ENCODE results near the gene HYAL4. TPM values are rescaled to one million over a fixed set of nuclear protein-coding genes. Genes with fewer than 3 reads are reported as not detected.
A peak's percentile ranks its signal among the peaks of the same experiment; 100 is the strongest.

HYAL4 gene
- total RNA-seq, 1 experiment from 2014 or later = not detected

DNA sequence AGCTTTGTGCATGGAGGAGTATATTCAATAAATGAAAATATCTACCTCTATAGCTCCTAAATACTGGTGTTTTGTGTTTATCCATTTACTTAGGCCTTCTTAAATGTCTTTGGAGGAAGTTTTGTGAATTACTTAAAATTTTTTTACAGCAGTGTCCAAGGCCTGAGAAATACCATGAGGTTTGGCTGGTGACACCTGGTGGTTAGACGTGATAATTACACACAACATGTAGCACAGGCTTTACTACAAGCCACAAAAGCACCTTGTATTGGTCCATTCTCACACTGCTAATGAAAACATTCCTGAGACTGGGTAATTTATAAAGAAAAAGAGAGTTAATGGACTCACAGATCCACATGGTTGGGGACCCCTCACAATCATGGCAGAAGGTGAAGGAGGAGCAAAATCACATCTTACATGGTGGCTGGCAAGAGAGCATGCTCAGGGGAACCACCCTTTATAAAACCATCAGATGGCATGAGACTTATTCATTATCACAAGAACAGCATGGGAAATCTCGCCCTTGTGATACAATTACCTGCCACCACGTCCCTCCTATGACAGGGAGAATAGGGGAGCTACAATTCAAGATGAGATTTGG is 20.6 kb downstream of the HYAL4 start:
- Histone ChIP-seq H3K79me2 (ENCODE audit: low read length) (no peaks in the 10 kb centered on the region), H3K4me1 (ENCODE audit: low read length) (no peaks in the 10 kb centered on the region), H3K9ac (ENCODE audit: low read length) (no peak overlapping the region), H3K9me3 (ENCODE audit: low read length) (no peaks in the 10 kb centered on the region), H3K27me3 (ENCODE audit: low read length) (no peaks in the 10 kb centered on the region), H2AFZ (ENCODE audit: low read length) (no peak overlapping the region), H3K4me2 (ENCODE audit: low read depth, low read length, poor library complexity, severe bottlenecking) (no peak overlapping the region), H3K27ac (ENCODE audit: low read length) (no peak overlapping the region), H3K36me3 (ENCODE audit: insufficient read depth, low read length) (no peaks in the 10 kb centered on the region), H4K20me1 (ENCODE audit: insufficient read depth, low read depth, low read length) (no peaks in the 10 kb centered on the region), H3K4me3 (ENCODE audit: low read length) (no peak overlapping the region), H3K9me2 (replicated peaks; ENCODE audit: insufficient read depth, low read length) (no peaks in the 10 kb centered on the region)
- peak; percentile 83 for DNase-seq

- Histone ChIP-seq H3K27ac (ENCODE audit: low read length) (no peak overlapping the region), H3K4me3 (ENCODE audit: low read length) (no peak overlapping the region), H3K4me2 (ENCODE audit: low read depth, low read length, poor library complexity, severe bottlenecking) (no peak overlapping the region), H3K9ac (ENCODE audit: low read length) (no peak overlapping the region), H4K20me1 (ENCODE audit: insufficient read depth, low read depth, low read length) (no peaks in the 10 kb centered on the region), H3K4me1 (ENCODE audit: low read length) (no peaks in the 10 kb centered on the region), H3K9me3 (ENCODE audit: low read length) (no peaks in the 10 kb centered on the region), H2AFZ (ENCODE audit: low read length) (no peak overlapping the region), H3K9me2 (replicated peaks; ENCODE audit: insufficient read depth, low read length) (no peaks in the 10 kb centered on the region), H3K79me2 (ENCODE audit: low read length) (no peaks in the 10 kb centered on the region), H3K27me3 (ENCODE audit: low read length) (no peaks in the 10 kb centered on the region), H3K36me3 (ENCODE audit: insufficient read depth, low read length) (no peaks in the 10 kb centered on the region)
- DNase-seq = no peak
Measured at GRCh38 chr7:123867225-123867624, 22.3 kb downstream of the HYAL4 start.

DNA sequence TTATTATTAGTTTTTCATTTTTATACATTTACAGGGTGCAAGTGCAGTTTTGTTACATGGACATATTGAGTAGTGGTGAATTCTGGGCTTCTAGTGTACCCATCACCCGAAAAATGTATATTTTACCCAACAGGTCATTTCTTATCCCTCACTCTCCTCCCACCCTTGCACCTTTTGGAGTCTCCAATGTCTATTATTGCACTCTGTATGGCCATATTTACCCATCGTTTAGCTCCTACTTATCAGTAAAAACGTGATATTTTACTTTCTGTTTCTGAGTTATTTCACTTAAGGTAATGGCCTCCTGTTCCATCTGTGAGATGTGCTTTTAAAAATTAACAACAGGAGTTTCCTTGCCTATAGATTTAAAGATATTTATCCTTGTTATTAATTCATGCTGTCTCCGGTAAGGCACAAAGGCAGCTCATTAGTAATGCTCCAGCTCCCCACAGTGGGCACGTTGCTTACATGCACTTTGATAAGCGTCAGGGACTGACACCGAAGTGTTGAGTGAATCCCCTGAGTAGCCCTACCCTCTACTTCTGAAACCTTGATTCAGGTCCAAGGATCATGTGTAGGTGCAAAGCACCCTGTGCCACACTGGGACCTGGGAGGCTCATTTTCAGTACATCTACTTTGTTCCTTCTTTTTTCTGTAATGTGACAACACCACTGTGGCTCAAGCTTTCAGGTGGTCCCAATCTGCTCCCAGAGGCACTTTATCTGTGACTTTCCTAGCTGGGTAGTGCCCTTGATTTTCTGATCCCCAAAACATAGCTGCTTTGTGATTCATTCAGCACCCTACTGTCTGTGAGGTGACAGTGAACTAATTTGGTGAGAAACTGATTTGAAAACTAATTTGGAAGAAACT is 27.3 kb downstream of the HYAL4 start:
- no peaks in the 10 kb centered on the region for H3K9me2 ChIP-seq (replicated peaks; ENCODE audit: insufficient read depth, low read length)
- no peaks in the 10 kb centered on the region for H4K20me1 ChIP-seq (ENCODE audit: insufficient read depth, low read depth, low read length)
- H3K27me3 ChIP-seq (ENCODE audit: low read length) = no peaks in the 10 kb centered on the region
- H3K9me3 ChIP-seq (ENCODE audit: low read length) = no peaks in the 10 kb centered on the region
- H3K9ac ChIP-seq (ENCODE audit: low read length) = no peak overlapping the region
- H3K79me2 ChIP-seq (ENCODE audit: low read length) = no peaks in the 10 kb centered on the region
- no peak overlapping the region for H3K27ac ChIP-seq (ENCODE audit: low read length)
- H2AFZ ChIP-seq (ENCODE audit: low read length) = no peak overlapping the region
- peak; percentile 76 for DNase-seq
- no peak overlapping the region for H3K4me2 ChIP-seq (ENCODE audit: low read depth, low read length, poor library complexity, severe bottlenecking)
- no peak overlapping the region for H3K4me3 ChIP-seq (ENCODE audit: low read length)
- no peaks in the 10 kb centered on the region for H3K4me1 ChIP-seq (ENCODE audit: low read length)
- no peaks in the 10 kb centered on the region for H3K36me3 ChIP-seq (ENCODE audit: insufficient read depth, low read length)

GRCh38 chr7:123872908-123873307 is 27.9 kb downstream of the HYAL4 start:
- no peak overlapping the region for H3K9ac ChIP-seq (ENCODE audit: low read length)
- no peaks in the 10 kb centered on the region for H4K20me1 ChIP-seq (ENCODE audit: insufficient read depth, low read depth, low read length)
- no peak overlapping the region for H3K4me3 ChIP-seq (ENCODE audit: low read length)
- H3K27ac ChIP-seq (ENCODE audit: low read length) = no peak overlapping the region
- H3K27me3 ChIP-seq (ENCODE audit: low read length) = no peaks in the 10 kb centered on the region
- no peak overlapping the region for H3K4me2 ChIP-seq (ENCODE audit: low read depth, low read length, poor library complexity, severe bottlenecking)
- H3K4me1 ChIP-seq (ENCODE audit: low read length) = no peaks in the 10 kb centered on the region
- no peak overlapping the region for H2AFZ ChIP-seq (ENCODE audit: low read length)
- no peak for DNase-seq
- H3K9me2 ChIP-seq (replicated peaks; ENCODE audit: insufficient read depth, low read length) = no peaks in the 10 kb centered on the region
- no peaks in the 10 kb centered on the region for H3K79me2 ChIP-seq (ENCODE audit: low read length)
- no peaks in the 10 kb centered on the region for H3K36me3 ChIP-seq (ENCODE audit: insufficient read depth, low read length)
- no peaks in the 10 kb centered on the region for H3K9me3 ChIP-seq (ENCODE audit: low read length)

GRCh38 chr7:123876557-123877256 is 31.7 kb downstream of the HYAL4 start:
- Histone ChIP-seq H3K4me2 (ENCODE audit: low read depth, low read length, poor library complexity, severe bottlenecking) (no peak overlapping the region), H3K9me3 (ENCODE audit: low read length) (no peaks in the 10 kb centered on the region), H3K9me2 (replicated peaks; ENCODE audit: insufficient read depth, low read length) (no peaks in the 10 kb centered on the region), H3K36me3 (ENCODE audit: insufficient read depth, low read length) (no peaks in the 10 kb centered on the region), H3K4me3 (ENCODE audit: low read length) (no peak overlapping the region), H4K20me1 (ENCODE audit: insufficient read depth, low read depth, low read length) (no peaks in the 10 kb centered on the region), H2AFZ (ENCODE audit: low read length) (no peak overlapping the region), H3K27me3 (ENCODE audit: low read length) (no peaks in the 10 kb centered on the region), H3K9ac (ENCODE audit: low read length) (no peak overlapping the region), H3K4me1 (ENCODE audit: low read length) (no peaks in the 10 kb centered on the region), H3K79me2 (ENCODE audit: low read length) (no peaks in the 10 kb centered on the region), H3K27ac (ENCODE audit: low read length) (no peak overlapping the region)
- no peak for DNase-seq

GRCh38 chr7:123879628-123880027 is 34.7 kb downstream of the HYAL4 start:
- H3K36me3 ChIP-seq (ENCODE audit: insufficient read depth, low read length) = no peaks in the 10 kb centered on the region
- H3K79me2 ChIP-seq (ENCODE audit: low read length) = no peaks in the 10 kb centered on the region
- no peaks in the 10 kb centered on the region for H4K20me1 ChIP-seq (ENCODE audit: insufficient read depth, low read depth, low read length)
- no peak overlapping the region for H2AFZ ChIP-seq (ENCODE audit: low read length)
- H3K4me3 ChIP-seq (ENCODE audit: low read length) = no peak overlapping the region
- no peak overlapping the region for H3K4me2 ChIP-seq (ENCODE audit: low read depth, low read length, poor library complexity, severe bottlenecking)
- H3K9me2 ChIP-seq (replicated peaks; ENCODE audit: insufficient read depth, low read length) = no peaks in the 10 kb centered on the region
- H3K9ac ChIP-seq (ENCODE audit: low read length) = no peak overlapping the region
- no peaks in the 10 kb centered on the region for H3K27me3 ChIP-seq (ENCODE audit: low read length)
- no peak for DNase-seq
- H3K27ac ChIP-seq (ENCODE audit: low read length) = no peak overlapping the region
- H3K9me3 ChIP-seq (ENCODE audit: low read length) = no peaks in the 10 kb centered on the region
- no peaks in the 10 kb centered on the region for H3K4me1 ChIP-seq (ENCODE audit: low read length)

- H3K9ac ChIP-seq (ENCODE audit: low read length) = no peak overlapping the region
- no peak for DNase-seq
- no peak overlapping the region for H2AFZ ChIP-seq (ENCODE audit: low read length)
- H3K36me3 ChIP-seq (ENCODE audit: insufficient read depth, low read length) = no peaks in the 10 kb centered on the region
- no peaks in the 10 kb centered on the region for H3K4me1 ChIP-seq (ENCODE audit: low read length)
- H3K79me2 ChIP-seq (ENCODE audit: low read length) = no peaks in the 10 kb centered on the region
- no peak overlapping the region for H3K4me2 ChIP-seq (ENCODE audit: low read depth, low read length, poor library complexity, severe bottlenecking)
- no peak overlapping the region for H3K4me3 ChIP-seq (ENCODE audit: low read length)
- no peaks in the 10 kb centered on the region for H4K20me1 ChIP-seq (ENCODE audit: insufficient read depth, low read depth, low read length)
- H3K9me2 ChIP-seq (replicated peaks; ENCODE audit: insufficient read depth, low read length) = no peaks in the 10 kb centered on the region
- H3K27ac ChIP-seq (ENCODE audit: low read length) = no peak overlapping the region
- no peaks in the 10 kb centered on the region for H3K9me3 ChIP-seq (ENCODE audit: low read length)
- H3K27me3 ChIP-seq (ENCODE audit: low read length) = no peaks in the 10 kb centered on the region
Measured at GRCh38 chr7:123881300-123881699, 36.3 kb downstream of the HYAL4 start.

DNA sequence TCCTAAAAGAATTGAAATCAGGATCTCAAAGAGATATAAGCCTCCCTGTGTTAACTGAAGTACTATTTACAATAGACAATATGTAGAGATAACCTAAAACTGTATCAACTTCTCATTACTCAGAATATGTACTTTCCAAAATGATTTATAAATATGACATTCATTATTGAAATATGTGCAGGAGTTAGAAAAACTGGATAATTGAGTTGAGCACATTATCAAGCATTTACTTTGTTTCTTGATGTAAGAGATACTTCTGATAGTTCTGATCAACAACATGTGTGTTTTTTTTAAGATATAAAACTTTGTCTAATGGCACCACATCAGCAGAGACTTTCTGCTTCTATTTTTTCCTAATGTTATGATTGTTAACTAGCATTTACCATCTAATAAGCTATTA is 38.2 kb downstream of the HYAL4 start:
- Histone ChIP-seq H2AFZ (ENCODE audit: low read length) (no peak overlapping the region), H3K4me3 (ENCODE audit: low read length) (no peak overlapping the region), H3K27ac (ENCODE audit: low read length) (no peak overlapping the region), H4K20me1 (ENCODE audit: insufficient read depth, low read depth, low read length) (no peaks in the 10 kb centered on the region), H3K4me2 (ENCODE audit: low read depth, low read length, poor library complexity, severe bottlenecking) (no peak overlapping the region), H3K27me3 (ENCODE audit: low read length) (no peaks in the 10 kb centered on the region), H3K9ac (ENCODE audit: low read length) (no peak overlapping the region), H3K9me2 (replicated peaks; ENCODE audit: insufficient read depth, low read length) (no peaks in the 10 kb centered on the region), H3K79me2 (ENCODE audit: low read length) (no peaks in the 10 kb centered on the region), H3K9me3 (ENCODE audit: low read length) (no peaks in the 10 kb centered on the region), H3K36me3 (ENCODE audit: insufficient read depth, low read length) (no peaks in the 10 kb centered on the region), H3K4me1 (ENCODE audit: low read length) (no peaks in the 10 kb centered on the region)
- DNase-seq = no peak

All from Karpas-422 (cell line).